Osteoblast (primary cell): ENCODE measurements around the gene CNGA3. TPM values are rescaled to one million over a fixed set of nuclear protein-coding genes. Genes with fewer than 3 reads are reported as not detected.

Source experiments
- DNase-seq: peaks from one replicate; pipeline ENCODE4 v3.0.0; 2011; ENCODE audit warnings: low spot score, mixed read lengths; ENCODE audit not compliant: insufficient read length; ENCODE audit errors: missing footprints
- H2AFZ ChIP-seq: 2 replicates; pipeline ENCODE4 v1.6.0; 2011; ENCODE audit warnings: mild to moderate bottlenecking, low read length
- H3K27ac ChIP-seq: 2 replicates; pipeline ENCODE4 v1.5.1; 2011; ENCODE audit warnings: mild to moderate bottlenecking, low read depth, low read length, moderate library complexity
- H3K27me3 ChIP-seq: 2 replicates; pipeline ENCODE4 v1.6.0; 2012; ENCODE audit warnings: mild to moderate bottlenecking, control low read depth, inconsistent platforms, low read length, moderate library complexity; ENCODE audit not compliant: insufficient read depth
- H3K36me3 ChIP-seq: 2 replicates; pipeline ENCODE4 v1.5.1; 2011; ENCODE audit warnings: mild to moderate bottlenecking, low read length, control low read depth, moderate library complexity; ENCODE audit not compliant: insufficient read depth
- H3K4me1 ChIP-seq: 2 replicates; pipeline ENCODE4 v1.5.1; 2011; ENCODE audit warnings: mild to moderate bottlenecking, low read length, control low read depth, moderate library complexity; ENCODE audit not compliant: insufficient read depth
- H3K4me2 ChIP-seq: 2 replicates; pipeline ENCODE4 v1.6.0; 2011; ENCODE audit warnings: mild to moderate bottlenecking, low read length; ENCODE audit not compliant: insufficient read depth
- H3K4me3 ChIP-seq: fragments of 200-600 bp; sonication (generic); 3 replicates; pipeline ENCODE4 v1.5.1; 2012; ENCODE audit warnings: mild to moderate bottlenecking, low read length, inconsistent platforms; ENCODE audit not compliant: insufficient read depth
- H3K79me2 ChIP-seq: 2 replicates; pipeline ENCODE4 v1.6.0; 2012; ENCODE audit warnings: mild to moderate bottlenecking, low read length, control low read depth, inconsistent platforms; ENCODE audit not compliant: insufficient read depth
- H3K9me3 ChIP-seq: 2 replicates; pipeline ENCODE4 v1.5.1; 2011; ENCODE audit warnings: low read depth, low read length, control low read depth
- H4K20me1 ChIP-seq: 2 replicates; pipeline ENCODE4 v1.6.0; 2012; ENCODE audit warnings: mild to moderate bottlenecking, low read length, control low read depth; ENCODE audit not compliant: insufficient read depth
- total RNA-seq: library from RNA; depleted of rRNA; stranded (reverse); fragments of >200 nt; gene quantifications from 2 replicates; pipeline ENCODE4 v1.2.3, GENCODE V29; 2012
- TF ChIP-seq, protein P1 (sequence below): IDR thresholded peaks from 2 replicates; pipeline ENCODE4 v1.5.1; 2011; ENCODE audit warnings: mild to moderate bottlenecking, low read depth, low read length, moderate library complexity; ENCODE audit errors: extremely low read depth

CNGA3 gene
- total RNA-seq, 1 donor = 0.36 TPM

DNA sequence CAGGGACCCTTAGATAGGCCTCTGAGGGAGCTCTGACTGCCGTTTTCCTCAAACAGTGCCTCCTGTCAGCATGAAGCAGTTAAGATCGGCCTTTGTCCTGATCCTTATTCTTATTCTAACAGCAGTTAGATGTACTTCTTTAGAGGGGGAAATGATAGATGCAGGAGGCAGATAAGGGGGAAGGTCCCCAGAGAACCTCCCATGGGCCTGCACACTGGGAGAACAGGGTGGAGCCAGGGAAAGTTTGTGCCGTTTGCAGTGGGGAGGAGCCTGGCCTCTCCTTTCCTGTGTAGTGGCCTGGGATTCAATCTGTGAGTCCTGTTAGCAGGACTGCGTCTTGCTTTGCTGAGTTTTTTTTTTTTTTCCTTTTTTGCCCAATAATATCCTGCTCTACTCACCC lies 90.5 kb downstream of the CNGA3 start:
- Histone ChIP-seq H3K4me3 (no peak overlapping the region), H3K9me3 (no peaks in the 10 kb centered on the region), H3K27me3 (peaks cover 8% of the 10 kb centered on the region), H3K36me3 (no peaks in the 10 kb centered on the region), H4K20me1 (no peaks in the 10 kb centered on the region), H3K27ac (no peak overlapping the region), H3K79me2 (no peaks in the 10 kb centered on the region), H2AFZ (no peak overlapping the region), H3K4me2 (no peak overlapping the region), H3K4me1 (no peaks in the 10 kb centered on the region)
- TF ChIP-seq, protein P1, sequence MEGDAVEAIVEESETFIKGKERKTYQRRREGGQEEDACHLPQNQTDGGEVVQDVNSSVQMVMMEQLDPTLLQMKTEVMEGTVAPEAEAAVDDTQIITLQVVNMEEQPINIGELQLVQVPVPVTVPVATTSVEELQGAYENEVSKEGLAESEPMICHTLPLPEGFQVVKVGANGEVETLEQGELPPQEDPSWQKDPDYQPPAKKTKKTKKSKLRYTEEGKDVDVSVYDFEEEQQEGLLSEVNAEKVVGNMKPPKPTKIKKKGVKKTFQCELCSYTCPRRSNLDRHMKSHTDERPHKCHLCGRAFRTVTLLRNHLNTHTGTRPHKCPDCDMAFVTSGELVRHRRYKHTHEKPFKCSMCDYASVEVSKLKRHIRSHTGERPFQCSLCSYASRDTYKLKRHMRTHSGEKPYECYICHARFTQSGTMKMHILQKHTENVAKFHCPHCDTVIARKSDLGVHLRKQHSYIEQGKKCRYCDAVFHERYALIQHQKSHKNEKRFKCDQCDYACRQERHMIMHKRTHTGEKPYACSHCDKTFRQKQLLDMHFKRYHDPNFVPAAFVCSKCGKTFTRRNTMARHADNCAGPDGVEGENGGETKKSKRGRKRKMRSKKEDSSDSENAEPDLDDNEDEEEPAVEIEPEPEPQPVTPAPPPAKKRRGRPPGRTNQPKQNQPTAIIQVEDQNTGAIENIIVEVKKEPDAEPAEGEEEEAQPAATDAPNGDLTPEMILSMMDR = no peak
- no peak for DNase-seq

DNA sequence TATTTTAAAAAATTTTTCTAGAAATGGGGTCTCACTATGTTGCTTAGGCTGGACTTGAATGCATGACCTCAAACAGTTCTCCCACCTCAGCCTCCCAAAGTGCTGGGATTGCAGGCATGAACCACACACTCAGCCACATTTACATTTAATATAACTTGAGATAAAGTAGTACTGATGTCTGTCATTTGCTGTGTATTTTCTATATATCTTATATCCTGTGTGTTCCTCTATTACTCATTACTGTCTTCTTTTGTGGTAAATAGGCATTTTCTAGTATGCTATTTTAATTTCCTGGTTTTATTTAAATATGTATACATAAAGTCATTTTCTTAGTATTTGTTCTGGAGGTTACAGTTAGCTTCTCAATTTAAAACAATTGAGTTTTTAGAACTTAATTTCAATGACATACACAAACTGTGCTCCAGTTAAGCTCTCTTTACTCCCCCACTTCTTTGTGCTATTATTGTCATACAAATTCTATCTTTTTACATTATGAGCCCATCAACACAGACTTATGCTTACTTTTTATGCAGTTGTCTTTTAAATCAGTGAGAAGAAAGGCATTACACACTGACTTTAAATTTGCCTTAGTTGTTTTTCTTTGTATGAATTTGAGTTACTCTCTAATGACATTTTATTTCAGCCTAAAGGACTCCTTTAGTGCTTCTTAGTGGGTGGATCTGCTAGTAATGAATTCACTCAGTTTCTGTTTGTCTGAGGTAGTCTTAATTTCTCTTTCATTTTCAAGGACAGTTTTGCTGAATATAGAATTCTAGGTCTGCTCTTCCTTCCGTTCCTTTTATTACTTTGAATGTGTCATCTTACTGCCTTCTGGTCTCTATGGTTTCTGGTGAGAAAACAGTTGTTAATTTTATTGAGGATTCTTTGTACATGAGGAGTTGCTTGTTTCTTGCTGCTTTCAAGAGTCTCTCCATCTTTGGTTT lies 92.2 kb downstream of the CNGA3 start:
- no peaks in the 10 kb centered on the region for H3K9me3 ChIP-seq
- DNase-seq = no peak
- no peak overlapping the region for H2AFZ ChIP-seq
- H3K79me2 ChIP-seq = no peaks in the 10 kb centered on the region
- H3K27ac ChIP-seq = no peak overlapping the region
- H4K20me1 ChIP-seq = no peaks in the 10 kb centered on the region
- H3K27me3 ChIP-seq = peaks cover 10% of the 10 kb centered on the region
- H3K36me3 ChIP-seq = no peaks in the 10 kb centered on the region
- no peak overlapping the region for H3K4me3 ChIP-seq
- no peak overlapping the region for H3K4me2 ChIP-seq
- TF ChIP-seq, protein P1 = no peak
- H3K4me1 ChIP-seq = no peaks in the 10 kb centered on the region

DNA sequence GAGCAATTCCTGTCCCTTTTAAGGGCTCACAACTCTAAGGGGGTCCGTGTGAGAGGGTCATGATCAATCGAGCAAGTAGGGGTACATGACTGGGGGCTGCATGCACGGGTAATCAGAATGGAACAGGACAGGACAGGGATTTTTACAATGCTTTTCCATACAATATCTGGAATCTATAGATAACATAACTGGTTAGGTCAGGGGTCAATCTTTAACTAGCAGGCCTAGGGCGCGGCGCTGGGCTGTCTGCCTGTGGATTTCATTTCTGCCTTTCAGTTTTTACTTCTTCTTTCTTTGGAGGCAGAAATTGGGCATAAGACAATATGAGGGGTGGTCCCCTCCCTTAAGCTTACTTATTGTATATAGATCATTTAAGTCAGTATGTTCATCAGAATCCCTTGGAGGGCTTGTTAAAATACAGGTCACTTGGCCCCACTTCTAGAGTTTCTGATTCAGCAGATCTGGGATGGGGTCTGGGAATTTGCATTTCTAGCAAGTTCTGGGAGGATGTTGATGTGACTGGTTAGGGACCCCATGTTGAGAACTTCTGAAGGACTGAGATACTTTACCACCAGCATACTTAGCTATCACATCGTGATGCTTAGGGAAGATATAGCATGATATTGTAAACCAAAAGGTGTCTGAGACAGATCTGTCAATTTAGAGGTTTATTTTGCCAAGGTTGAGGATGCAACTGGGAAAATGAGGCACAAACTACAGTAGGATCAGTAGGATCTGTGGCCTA lies 95.6 kb downstream of the CNGA3 start:
- Histone ChIP-seq H3K4me2 (no peak overlapping the region), H3K36me3 (no peaks in the 10 kb centered on the region), H4K20me1 (peaks cover 4% of the 10 kb centered on the region), H2AFZ (no peak overlapping the region), H3K79me2 (peaks cover 15% of the 10 kb centered on the region), H3K4me1 (peaks cover 16% of the 10 kb centered on the region), H3K27ac (no peak overlapping the region), H3K9me3 (no peaks in the 10 kb centered on the region), H3K4me3 (no peak overlapping the region), H3K27me3 (peaks cover 10% of the 10 kb centered on the region)
- TF ChIP-seq, protein P1 = no peak
- DNase-seq = no peak

DNA sequence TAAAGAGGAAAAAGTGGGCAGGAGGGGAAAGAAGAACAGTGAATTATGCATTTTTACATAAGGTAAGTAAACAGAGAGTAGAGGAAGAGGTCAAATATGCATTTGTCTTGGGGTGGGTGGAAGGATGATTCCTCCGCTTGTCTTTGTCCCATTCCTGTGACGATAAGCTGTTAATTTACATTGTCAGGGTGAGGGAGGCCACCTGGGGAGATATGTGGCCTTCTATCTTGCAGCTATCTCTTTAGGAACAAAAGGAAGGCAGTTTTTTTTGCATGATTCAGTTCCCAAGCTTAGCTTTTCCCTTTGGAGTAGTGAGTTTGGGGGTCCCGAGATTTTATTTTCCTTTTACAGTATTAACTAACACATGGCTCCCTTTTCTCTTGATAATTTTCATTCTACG lies 96.2 kb downstream of the CNGA3 start:
- H3K27me3 ChIP-seq = peaks cover 10% of the 10 kb centered on the region
- H3K4me1 ChIP-seq = peaks cover 16% of the 10 kb centered on the region
- H3K4me2 ChIP-seq = no peak overlapping the region
- no peak overlapping the region for H3K27ac ChIP-seq
- TF ChIP-seq, protein P1 = no peak
- no peaks in the 10 kb centered on the region for H3K9me3 ChIP-seq
- H3K79me2 ChIP-seq = peaks cover 21% of the 10 kb centered on the region
- DNase-seq = no peak
- H3K36me3 ChIP-seq = no peaks in the 10 kb centered on the region
- no peak overlapping the region for H3K4me3 ChIP-seq
- peaks cover 8% of the 10 kb centered on the region for H4K20me1 ChIP-seq
- no peak overlapping the region for H2AFZ ChIP-seq
